Measurements from ENCODE around the gene STARD5.

STARD5 gene

DNA sequence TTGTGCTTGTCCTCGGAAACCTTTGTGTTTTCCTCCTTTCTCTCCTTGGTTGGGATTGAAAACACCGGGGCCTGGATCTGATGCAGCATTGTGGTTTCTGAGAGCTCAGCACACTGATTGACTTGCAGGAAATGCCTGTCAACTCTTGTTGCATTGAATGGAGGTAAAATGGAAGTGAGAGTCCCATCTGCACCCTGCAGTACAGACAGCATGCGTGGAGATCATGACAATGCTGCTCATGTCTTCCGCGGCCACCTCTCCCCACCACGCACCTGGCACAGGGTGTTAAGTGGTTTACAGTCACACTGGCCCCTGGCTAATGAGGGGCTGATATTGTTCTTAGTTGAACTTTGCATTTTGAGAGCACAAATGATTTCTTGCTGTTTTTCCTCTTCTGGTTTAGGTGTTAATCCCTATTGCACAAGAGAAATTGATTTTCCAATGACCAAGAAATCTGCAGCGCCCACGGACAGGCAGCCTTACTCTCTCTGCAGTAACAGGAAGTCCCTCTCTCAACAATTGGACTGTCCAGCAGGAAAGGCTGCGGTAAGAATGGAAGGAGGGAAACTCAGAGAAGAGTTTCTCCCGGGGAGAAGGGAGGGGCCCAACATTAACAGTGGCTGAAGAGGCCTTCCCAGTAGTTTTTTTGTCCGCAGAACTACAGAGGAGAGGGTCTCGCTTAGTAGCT, 58.5 kb downstream of the STARD5 start:
- H3K4me3 ChIP-seq (replicated peaks; ENCODE audit: insufficient read depth, low read length): no peak overlapping the region
- no peak for DNase-seq (ENCODE audit: low read depth in 1 of 2, low spot score in 1 of 2)

DNA sequence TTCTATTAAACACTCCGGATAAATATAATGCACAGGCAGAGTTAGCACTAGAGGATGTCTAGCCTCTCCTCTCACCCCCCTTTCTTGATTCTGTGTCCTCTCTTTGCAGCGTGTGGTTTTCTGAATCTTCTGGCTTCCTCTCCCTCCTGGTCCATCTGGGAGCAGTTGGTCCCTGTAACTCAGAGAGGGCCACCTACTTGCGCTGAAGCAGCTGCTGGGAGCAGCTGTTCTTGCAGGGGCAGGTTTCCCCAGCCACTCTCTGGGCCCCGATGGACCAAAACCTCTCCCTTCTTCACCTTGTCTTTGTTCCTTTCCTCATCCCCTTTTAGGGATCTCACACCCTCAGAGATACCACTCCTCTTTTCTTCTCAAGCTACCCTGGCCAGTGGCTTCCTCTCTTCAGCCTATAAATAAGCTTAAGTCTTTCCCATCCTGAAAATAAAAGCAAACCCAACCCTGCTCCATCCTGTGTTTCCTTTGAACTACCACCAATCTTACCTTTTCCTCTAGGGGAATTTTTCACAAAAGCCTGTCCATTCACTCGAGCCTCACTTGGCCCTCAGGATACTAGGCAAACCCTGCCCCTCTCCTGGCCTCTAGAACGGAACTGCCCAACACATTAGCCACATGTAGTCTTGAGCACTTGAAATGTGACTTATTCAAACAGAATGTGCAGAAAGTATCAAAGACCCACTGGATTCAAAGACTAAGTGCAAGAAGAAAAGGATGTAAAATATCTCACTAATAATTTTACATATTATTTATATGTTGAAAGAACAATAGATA, 59.7 kb downstream of the STARD5 start:
- no peak for TF ChIP-seq SPI1 (IDR thresholded peaks at IDR 0.05; ENCODE audit: borderline replicate concordance, low read depth)
- TF ChIP-seq POLR2AphosphoS5 (IDR thresholded peaks at IDR 0.05; ENCODE audit: low read depth): no peak
- TF ChIP-seq GABPA (IDR thresholded peaks at IDR 0.05; ENCODE audit: low read depth): no peak
- TF ChIP-seq, protein P1, sequence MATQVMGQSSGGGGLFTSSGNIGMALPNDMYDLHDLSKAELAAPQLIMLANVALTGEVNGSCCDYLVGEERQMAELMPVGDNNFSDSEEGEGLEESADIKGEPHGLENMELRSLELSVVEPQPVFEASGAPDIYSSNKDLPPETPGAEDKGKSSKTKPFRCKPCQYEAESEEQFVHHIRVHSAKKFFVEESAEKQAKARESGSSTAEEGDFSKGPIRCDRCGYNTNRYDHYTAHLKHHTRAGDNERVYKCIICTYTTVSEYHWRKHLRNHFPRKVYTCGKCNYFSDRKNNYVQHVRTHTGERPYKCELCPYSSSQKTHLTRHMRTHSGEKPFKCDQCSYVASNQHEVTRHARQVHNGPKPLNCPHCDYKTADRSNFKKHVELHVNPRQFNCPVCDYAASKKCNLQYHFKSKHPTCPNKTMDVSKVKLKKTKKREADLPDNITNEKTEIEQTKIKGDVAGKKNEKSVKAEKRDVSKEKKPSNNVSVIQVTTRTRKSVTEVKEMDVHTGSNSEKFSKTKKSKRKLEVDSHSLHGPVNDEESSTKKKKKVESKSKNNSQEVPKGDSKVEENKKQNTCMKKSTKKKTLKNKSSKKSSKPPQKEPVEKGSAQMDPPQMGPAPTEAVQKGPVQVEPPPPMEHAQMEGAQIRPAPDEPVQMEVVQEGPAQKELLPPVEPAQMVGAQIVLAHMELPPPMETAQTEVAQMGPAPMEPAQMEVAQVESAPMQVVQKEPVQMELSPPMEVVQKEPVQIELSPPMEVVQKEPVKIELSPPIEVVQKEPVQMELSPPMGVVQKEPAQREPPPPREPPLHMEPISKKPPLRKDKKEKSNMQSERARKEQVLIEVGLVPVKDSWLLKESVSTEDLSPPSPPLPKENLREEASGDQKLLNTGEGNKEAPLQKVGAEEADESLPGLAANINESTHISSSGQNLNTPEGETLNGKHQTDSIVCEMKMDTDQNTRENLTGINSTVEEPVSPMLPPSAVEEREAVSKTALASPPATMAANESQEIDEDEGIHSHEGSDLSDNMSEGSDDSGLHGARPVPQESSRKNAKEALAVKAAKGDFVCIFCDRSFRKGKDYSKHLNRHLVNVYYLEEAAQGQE (IDR thresholded peaks at IDR 0.05; ENCODE audit: insufficient replicate concordance, low read depth): no peak
- TF ChIP-seq, protein P2, sequence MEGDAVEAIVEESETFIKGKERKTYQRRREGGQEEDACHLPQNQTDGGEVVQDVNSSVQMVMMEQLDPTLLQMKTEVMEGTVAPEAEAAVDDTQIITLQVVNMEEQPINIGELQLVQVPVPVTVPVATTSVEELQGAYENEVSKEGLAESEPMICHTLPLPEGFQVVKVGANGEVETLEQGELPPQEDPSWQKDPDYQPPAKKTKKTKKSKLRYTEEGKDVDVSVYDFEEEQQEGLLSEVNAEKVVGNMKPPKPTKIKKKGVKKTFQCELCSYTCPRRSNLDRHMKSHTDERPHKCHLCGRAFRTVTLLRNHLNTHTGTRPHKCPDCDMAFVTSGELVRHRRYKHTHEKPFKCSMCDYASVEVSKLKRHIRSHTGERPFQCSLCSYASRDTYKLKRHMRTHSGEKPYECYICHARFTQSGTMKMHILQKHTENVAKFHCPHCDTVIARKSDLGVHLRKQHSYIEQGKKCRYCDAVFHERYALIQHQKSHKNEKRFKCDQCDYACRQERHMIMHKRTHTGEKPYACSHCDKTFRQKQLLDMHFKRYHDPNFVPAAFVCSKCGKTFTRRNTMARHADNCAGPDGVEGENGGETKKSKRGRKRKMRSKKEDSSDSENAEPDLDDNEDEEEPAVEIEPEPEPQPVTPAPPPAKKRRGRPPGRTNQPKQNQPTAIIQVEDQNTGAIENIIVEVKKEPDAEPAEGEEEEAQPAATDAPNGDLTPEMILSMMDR (IDR thresholded peaks at IDR 0.05; ENCODE audit: insufficient read depth, low read length): no peak
- Histone ChIP-seq H3K27ac (replicated peaks) (no peak overlapping the region), H3K4me3 (replicated peaks; ENCODE audit: insufficient read depth, low read length) (no peak overlapping the region), H3K27me3 (ENCODE audit: insufficient read depth, poor library complexity, severe bottlenecking) (peaks cover 6% of the 10 kb centered on the region)
- no peak for DNase-seq (ENCODE audit: low read depth in 1 of 2, low spot score in 1 of 2)

More for the DNA sequence above, 58.5 kb downstream of the STARD5 start:
- TF ChIP-seq GABPA (IDR thresholded peaks at IDR 0.05; ENCODE audit: low read depth) (no peak), SPI1 (IDR thresholded peaks at IDR 0.05; ENCODE audit: borderline replicate concordance, low read depth) (no peak), POLR2AphosphoS5 (IDR thresholded peaks at IDR 0.05; ENCODE audit: low read depth) (no peak)
- TF ChIP-seq, protein P2 (IDR thresholded peaks at IDR 0.05; ENCODE audit: insufficient read depth, low read length): no peak
- TF ChIP-seq, protein P1 (IDR thresholded peaks at IDR 0.05; ENCODE audit: insufficient replicate concordance, low read depth): no peak
- H3K27me3 ChIP-seq (ENCODE audit: insufficient read depth, poor library complexity, severe bottlenecking): peaks cover 3% of the 10 kb centered on the region
- no peak overlapping the region for H3K27ac ChIP-seq (replicated peaks)

DNA sequence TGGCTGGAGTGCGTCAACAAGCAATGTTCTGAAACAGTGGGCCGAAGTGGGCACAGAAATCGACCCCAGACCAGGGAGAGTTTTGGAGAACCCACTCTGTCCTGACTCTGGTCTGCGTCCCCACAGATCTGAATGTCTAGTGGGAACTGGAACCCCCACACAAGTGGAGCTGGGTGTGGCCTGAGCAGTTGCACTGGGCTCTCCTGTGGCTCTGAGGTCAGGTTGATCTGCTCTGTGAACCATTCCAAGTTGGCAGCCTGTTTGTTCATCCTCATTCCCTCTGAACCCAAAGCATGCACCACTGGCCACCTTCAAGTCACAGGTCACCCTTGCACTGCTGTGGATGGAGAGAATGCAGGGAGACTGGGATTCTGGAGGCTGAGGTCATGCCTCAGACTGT, 60.5 kb downstream of the STARD5 start:
- no peak for DNase-seq (ENCODE audit: low read depth in 1 of 2, low spot score in 1 of 2)
- Histone ChIP-seq H3K4me3 (replicated peaks; ENCODE audit: insufficient read depth, low read length) (no peak overlapping the region), H3K27ac (replicated peaks) (no peak overlapping the region), H3K27me3 (ENCODE audit: insufficient read depth, poor library complexity, severe bottlenecking) (peaks cover 8% of the 10 kb centered on the region)
- TF ChIP-seq, protein P1 (IDR thresholded peaks at IDR 0.05; ENCODE audit: insufficient replicate concordance, low read depth): no peak
- TF ChIP-seq SPI1 (IDR thresholded peaks at IDR 0.05; ENCODE audit: borderline replicate concordance, low read depth): no peak
- TF ChIP-seq GABPA (IDR thresholded peaks at IDR 0.05; ENCODE audit: low read depth): no peak
- TF ChIP-seq, protein P2 (IDR thresholded peaks at IDR 0.05; ENCODE audit: insufficient read depth, low read length): no peak
- TF ChIP-seq POLR2AphosphoS5 (IDR thresholded peaks at IDR 0.05; ENCODE audit: low read depth): no peak

Data from HL-60 (cell line).